ENCODE data around the gene VRK2. TPM values are rescaled to one million over a fixed set of nuclear protein-coding genes. Genes with fewer than 3 reads are reported as not detected.
"Not testable (repeated sequence)": the region's sequence is repeated elsewhere in the genome, so short reads cannot be mapped to it uniquely, and the experiment has no call there.

VRK2 gene
- polyA plus RNA-seq, 1 donor from 2014 or later = 0.45 TPM

DNA sequence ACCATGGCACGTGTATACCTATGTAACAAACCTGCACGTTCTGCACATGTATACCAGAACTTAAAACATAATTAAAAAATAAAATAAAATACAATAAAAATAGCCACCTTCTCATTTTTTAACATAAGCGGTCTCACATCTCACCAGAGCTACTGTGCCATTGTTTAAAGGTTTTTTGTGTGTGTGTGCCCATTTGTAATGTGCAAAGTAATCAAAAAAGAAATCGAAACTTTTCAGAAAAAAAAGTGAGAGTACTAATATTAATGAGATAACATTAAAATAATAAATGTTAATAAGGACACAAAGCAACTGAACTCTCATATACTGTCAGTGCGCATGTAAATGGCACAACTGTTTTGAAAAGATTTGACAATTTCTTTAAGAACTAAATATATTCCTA is 134.0 kb downstream of the VRK2 start (continued):
- TF ChIP-seq, protein P1, sequence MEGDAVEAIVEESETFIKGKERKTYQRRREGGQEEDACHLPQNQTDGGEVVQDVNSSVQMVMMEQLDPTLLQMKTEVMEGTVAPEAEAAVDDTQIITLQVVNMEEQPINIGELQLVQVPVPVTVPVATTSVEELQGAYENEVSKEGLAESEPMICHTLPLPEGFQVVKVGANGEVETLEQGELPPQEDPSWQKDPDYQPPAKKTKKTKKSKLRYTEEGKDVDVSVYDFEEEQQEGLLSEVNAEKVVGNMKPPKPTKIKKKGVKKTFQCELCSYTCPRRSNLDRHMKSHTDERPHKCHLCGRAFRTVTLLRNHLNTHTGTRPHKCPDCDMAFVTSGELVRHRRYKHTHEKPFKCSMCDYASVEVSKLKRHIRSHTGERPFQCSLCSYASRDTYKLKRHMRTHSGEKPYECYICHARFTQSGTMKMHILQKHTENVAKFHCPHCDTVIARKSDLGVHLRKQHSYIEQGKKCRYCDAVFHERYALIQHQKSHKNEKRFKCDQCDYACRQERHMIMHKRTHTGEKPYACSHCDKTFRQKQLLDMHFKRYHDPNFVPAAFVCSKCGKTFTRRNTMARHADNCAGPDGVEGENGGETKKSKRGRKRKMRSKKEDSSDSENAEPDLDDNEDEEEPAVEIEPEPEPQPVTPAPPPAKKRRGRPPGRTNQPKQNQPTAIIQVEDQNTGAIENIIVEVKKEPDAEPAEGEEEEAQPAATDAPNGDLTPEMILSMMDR (IDR thresholded peaks at IDR 0.05; ENCODE audit: poor library complexity, severe bottlenecking) = no peak

DNA sequence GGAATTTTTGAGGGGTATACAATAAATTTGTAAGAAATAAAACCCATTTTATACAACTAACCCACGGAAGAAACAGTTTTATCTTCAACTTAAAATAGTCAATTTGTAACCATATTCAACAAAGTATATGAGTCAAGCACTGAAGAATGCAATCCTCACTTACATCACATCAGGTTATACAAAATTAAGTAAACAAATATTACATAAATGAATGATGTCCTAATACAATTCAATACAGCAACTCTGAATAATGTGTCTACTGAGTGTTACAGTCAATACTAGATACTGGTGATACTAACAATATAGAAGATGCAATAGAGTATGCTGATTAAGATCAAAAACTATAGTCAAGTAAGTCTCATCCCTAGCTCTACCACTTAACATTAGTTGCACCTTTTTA is 135.9 kb downstream of the VRK2 start:
- no peaks in the 10 kb centered on the region for H3K9me3 ChIP-seq (ENCODE audit: low read length)
- no peak overlapping the region for H3K27ac ChIP-seq (ENCODE audit: low read length)
- H3K27me3 ChIP-seq (ENCODE audit: insufficient read depth, low read depth, low read length) = no peaks in the 10 kb centered on the region
- H3K79me2 ChIP-seq (replicated peaks; ENCODE audit: insufficient read depth, low read length) = no peaks in the 10 kb centered on the region
- no peak overlapping the region for H3K4me2 ChIP-seq (ENCODE audit: low read length)
- no peak overlapping the region for H2AFZ ChIP-seq (ENCODE audit: low read depth, low read length)
- H4K20me1 ChIP-seq (ENCODE audit: insufficient read depth) = no peaks in the 10 kb centered on the region
- H3K36me3 ChIP-seq (ENCODE audit: insufficient read depth, low read length) = no peaks in the 10 kb centered on the region
- no peaks in the 10 kb centered on the region for H3K9me2 ChIP-seq (ENCODE audit: insufficient read depth, low read length)
- no peak overlapping the region for H3K4me3 ChIP-seq (ENCODE audit: low read length)
- H3K9ac ChIP-seq (ENCODE audit: low read length) = no peak overlapping the region
- no peak for TF ChIP-seq EP300 (conservative IDR thresholded peaks at IDR 0.05; ENCODE audit: poor library complexity, severe bottlenecking)
- TF ChIP-seq MXI1 (conservative IDR thresholded peaks at IDR 0.05; ENCODE audit: poor library complexity, severe bottlenecking) = no peak
- no peak for TF ChIP-seq REST (IDR thresholded peaks at IDR 0.05; ENCODE audit: borderline replicate concordance)
- no peak for TF ChIP-seq POLR2AphosphoS5 (IDR thresholded peaks at IDR 0.05)
- no peak for TF ChIP-seq RAD21 (conservative IDR thresholded peaks at IDR 0.05)
- no peak for TF ChIP-seq TAF1 (IDR thresholded peaks at IDR 0.05; ENCODE audit: low read depth)
- no peaks in the 10 kb centered on the region for H3F3A ChIP-seq (ENCODE audit: insufficient read depth, low read length, poor library complexity, severe bottlenecking)

DNA sequence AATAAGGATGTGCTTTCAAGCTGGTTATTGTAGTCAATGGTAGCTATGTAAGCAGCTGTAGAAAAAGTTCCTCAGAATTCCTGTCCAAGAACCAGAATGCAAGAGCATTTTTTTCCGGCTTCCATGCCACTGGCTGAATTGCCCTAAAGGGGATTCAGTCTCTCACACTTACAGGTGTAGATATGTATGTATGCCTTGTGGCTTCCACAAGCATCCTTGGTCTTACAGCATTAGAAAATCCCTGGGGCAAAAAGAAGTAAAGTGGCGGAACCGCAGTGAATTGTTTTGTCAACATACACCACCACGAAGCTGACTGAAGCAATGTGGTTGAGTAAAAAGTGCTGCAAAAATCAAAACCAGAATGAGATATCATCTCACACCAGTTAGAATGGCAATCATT is 139.9 kb downstream of the VRK2 start:
- H3K4me3 ChIP-seq (ENCODE audit: low read length) = no peak overlapping the region
- H3K9me3 ChIP-seq (ENCODE audit: low read length) = no peaks in the 10 kb centered on the region
- H3K9ac ChIP-seq (ENCODE audit: low read length) = no peak overlapping the region
- no peak overlapping the region for H2AFZ ChIP-seq (ENCODE audit: low read depth, low read length)
- no peaks in the 10 kb centered on the region for H3K27me3 ChIP-seq (ENCODE audit: insufficient read depth, low read depth, low read length)
- no peaks in the 10 kb centered on the region for H3K36me3 ChIP-seq (ENCODE audit: insufficient read depth, low read length)
- no peak overlapping the region for H3K27ac ChIP-seq (ENCODE audit: low read length)
- H3K79me2 ChIP-seq (replicated peaks; ENCODE audit: insufficient read depth, low read length) = no peaks in the 10 kb centered on the region
- TF ChIP-seq RAD21 (conservative IDR thresholded peaks at IDR 0.05) (no peak), EZH2 (IDR thresholded peaks at IDR 0.05; ENCODE audit: borderline replicate concordance, insufficient read depth, low read length, poor library complexity, severe bottlenecking) (no peak), EP300 (conservative IDR thresholded peaks at IDR 0.05; ENCODE audit: poor library complexity, severe bottlenecking) (no peak), SMC3 (conservative IDR thresholded peaks at IDR 0.05; ENCODE audit: poor library complexity) (no peak), POLR2AphosphoS5 (IDR thresholded peaks at IDR 0.05) (no peak), REST (IDR thresholded peaks at IDR 0.05; ENCODE audit: borderline replicate concordance) (no peak), TAF1 (IDR thresholded peaks at IDR 0.05; ENCODE audit: low read depth) (no peak), MXI1 (conservative IDR thresholded peaks at IDR 0.05; ENCODE audit: poor library complexity, severe bottlenecking) (no peak)
- TF ChIP-seq, protein P1 (IDR thresholded peaks at IDR 0.05; ENCODE audit: poor library complexity, severe bottlenecking) = no peak
- H3K4me2 ChIP-seq (ENCODE audit: low read length) = no peak overlapping the region
- H3K9me2 ChIP-seq (ENCODE audit: insufficient read depth, low read length) = no peaks in the 10 kb centered on the region
- no peaks in the 10 kb centered on the region for H3F3A ChIP-seq (ENCODE audit: insufficient read depth, low read length, poor library complexity, severe bottlenecking)
- no peaks in the 10 kb centered on the region for H4K20me1 ChIP-seq (ENCODE audit: insufficient read depth)

DNA sequence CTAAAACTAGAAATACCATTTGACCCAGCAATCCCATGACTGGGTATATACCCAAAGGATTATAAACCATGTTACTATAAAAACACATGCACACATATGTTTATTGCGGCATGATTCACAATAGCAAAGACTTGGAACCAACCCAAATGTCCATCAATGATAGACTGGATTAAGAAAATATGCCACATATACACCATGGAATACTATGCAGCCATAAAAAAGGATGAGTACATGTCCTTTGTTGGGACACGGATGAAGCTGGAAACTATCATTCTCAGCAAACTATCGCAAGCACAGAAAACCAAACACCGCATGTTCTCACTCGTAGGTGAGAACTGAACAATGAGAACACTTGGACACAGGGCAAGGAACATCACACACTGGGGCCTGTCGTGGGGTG is 140.4 kb downstream of the VRK2 start:
- H3K9ac ChIP-seq (ENCODE audit: low read length); H3F3A ChIP-seq (ENCODE audit: insufficient read depth, low read length, poor library complexity, severe bottlenecking); H3K9me2 ChIP-seq (ENCODE audit: insufficient read depth, low read length); H3K79me2 ChIP-seq (replicated peaks; ENCODE audit: insufficient read depth, low read length); H3K36me3 ChIP-seq (ENCODE audit: insufficient read depth, low read length); H4K20me1 ChIP-seq (ENCODE audit: insufficient read depth); H3K4me2 ChIP-seq (ENCODE audit: low read length); H3K9me3 ChIP-seq (ENCODE audit: low read length); H3K27me3 ChIP-seq (ENCODE audit: insufficient read depth, low read depth, low read length); H3K27ac ChIP-seq (ENCODE audit: low read length); H2AFZ ChIP-seq (ENCODE audit: low read depth, low read length); H3K4me3 ChIP-seq (ENCODE audit: low read length): not testable (repeated sequence)
